Muscle layer of duodenum (tissue), 2 donors: ENCODE measurements around the gene MYBBP1A.

Source experiments
- H3K27ac ChIP-seq: one replicate; pipeline ENCODE4 v1.7.0; 2013; ENCODE audit warnings: mild to moderate bottlenecking, low read length
- H3K27me3 ChIP-seq: one replicate; pipeline ENCODE4 v1.7.0; 2013; ENCODE audit warnings: low read depth, mild to moderate bottlenecking, control low read depth, low read length
- H3K36me3 ChIP-seq, 2 donors: one replicate each; pipeline ENCODE4 v1.7.0; 2013; ENCODE audit warnings: low read length in 2 of 2, control low read depth in 1 of 2, mild to moderate bottlenecking in 1 of 2; ENCODE audit not compliant: insufficient read depth in 2 of 2, control insufficient read depth in 1 of 2
- H3K4me1 ChIP-seq, 2 donors: one replicate each; pipeline ENCODE4 v1.7.0; 2013; ENCODE audit warnings: low read length in 2 of 2, mild to moderate bottlenecking in 2 of 2, control low read depth in 1 of 2, moderate library complexity in 1 of 2; ENCODE audit not compliant: insufficient read depth in 2 of 2, control insufficient read depth in 1 of 2
- H3K4me3 ChIP-seq, 2 donors: one replicate each; pipeline ENCODE4 v1.7.0; 2013; ENCODE audit warnings: low read length in 2 of 2, low read depth in 1 of 2, mild to moderate bottlenecking in 1 of 2
- H3K9me3 ChIP-seq, 2 donors: one replicate each; pipeline ENCODE4 v1.7.0; 2013; ENCODE audit warnings: low read length in 2 of 2, control low read depth in 1 of 2, mild to moderate bottlenecking in 1 of 2; ENCODE audit not compliant: control insufficient read depth in 1 of 2
- donor health status: healthy.

The MYBBP1A gene

GRCh38 chr17:4522661-4523060, 32.5 kb downstream of the MYBBP1A start:
- Histone ChIP-seq H3K4me3 (no peak overlapping the region), H3K36me3 (no peaks in the 10 kb centered on the region), H3K27me3 (no peaks in the 10 kb centered on the region), H3K27ac (no peak overlapping the region), H3K9me3 (no peaks in the 10 kb centered on the region), H3K4me1 (peaks cover 3 to 4% of the 10 kb centered on the region in 2 donors)

GRCh38 chr17:4520894-4521600, 34.1 kb downstream of the MYBBP1A start:
- Histone ChIP-seq H3K27me3 (no peaks in the 10 kb centered on the region), H3K27ac (no peak overlapping the region), H3K9me3 (no peaks in the 10 kb centered on the region), H3K4me1 (peaks cover 3 to 4% of the 10 kb centered on the region in 2 donors), H3K36me3 (no peaks in the 10 kb centered on the region), H3K4me3 (no peak overlapping the region)

GRCh38 chr17:4520060-4520893, 34.9 kb downstream of the MYBBP1A start:
- Histone ChIP-seq H3K27ac (peak overlapping the region; percentile 51), H3K4me3 (no peak overlapping the region), H3K27me3 (no peaks in the 10 kb centered on the region), H3K9me3 (no peaks in the 10 kb centered on the region), H3K36me3 (no peaks in the 10 kb centered on the region), H3K4me1 (peaks cover 3 to 4% of the 10 kb centered on the region in 2 donors)

DNA sequence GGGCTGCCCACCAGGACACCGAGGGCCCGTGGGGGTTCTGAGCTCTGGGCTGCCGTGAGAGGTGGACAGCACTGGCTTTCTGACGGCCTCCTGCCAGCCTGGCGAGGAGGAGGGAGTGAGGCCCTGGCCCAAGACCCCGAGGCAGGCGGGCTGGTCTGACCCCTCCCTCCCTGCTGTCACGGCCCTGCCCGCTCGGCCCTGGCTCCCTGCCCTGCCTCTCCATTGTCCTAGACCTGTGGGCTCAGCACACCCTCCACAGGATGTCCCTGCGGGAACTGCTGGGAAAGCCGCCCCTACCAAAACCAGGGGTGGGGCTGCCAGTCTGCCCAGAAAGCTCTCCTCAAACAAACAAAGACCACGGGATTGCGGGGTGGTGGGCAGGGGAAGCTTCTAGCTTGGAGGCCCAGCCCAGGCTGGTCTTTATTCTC, 35.8 kb downstream of the MYBBP1A start:
- H3K27ac ChIP-seq: peak overlapping the region; percentile 51
- peaks cover 3 to 4% of the 10 kb centered on the region in 2 donors for H3K4me1 ChIP-seq
- H3K36me3 ChIP-seq: no peaks in the 10 kb centered on the region
- H3K4me3 ChIP-seq: no peak overlapping the region
- H3K27me3 ChIP-seq: no peaks in the 10 kb centered on the region
- no peaks in the 10 kb centered on the region for H3K9me3 ChIP-seq

- no peaks in the 10 kb centered on the region for H3K9me3 ChIP-seq
- peaks cover 3 to 4% of the 10 kb centered on the region in 2 donors for H3K4me1 ChIP-seq
- no peak overlapping the region for H3K4me3 ChIP-seq
- H3K27me3 ChIP-seq: no peaks in the 10 kb centered on the region
- no peaks in the 10 kb centered on the region for H3K36me3 ChIP-seq
- peak overlapping the region; percentile 31 for H3K27ac ChIP-seq
These were observed 36.3 kb downstream of the MYBBP1A start for GRCh38 chr17:4518901-4519300.

- Histone ChIP-seq H3K27me3 (no peaks in the 10 kb centered on the region), H3K36me3 (no peaks in the 10 kb centered on the region), H3K27ac (no peak overlapping the region), H3K9me3 (no peaks in the 10 kb centered on the region), H3K4me1 (peaks cover 3 to 4% of the 10 kb centered on the region in 2 donors), H3K4me3 (no peak overlapping the region)
These were observed 38.4 kb downstream of the MYBBP1A start for GRCh38 chr17:4516735-4517134.

- peaks cover 0 to 3% of the 10 kb centered on the region in 2 donors for H3K4me1 ChIP-seq
- no peaks in the 10 kb centered on the region for H3K27me3 ChIP-seq
- no peaks in the 10 kb centered on the region for H3K9me3 ChIP-seq
- no peak overlapping the region for H3K27ac ChIP-seq
- H3K36me3 ChIP-seq: no peaks in the 10 kb centered on the region
- no peak overlapping the region for H3K4me3 ChIP-seq
These were observed 39.7 kb downstream of the MYBBP1A start for GRCh38 chr17:4515501-4515900.

DNA sequence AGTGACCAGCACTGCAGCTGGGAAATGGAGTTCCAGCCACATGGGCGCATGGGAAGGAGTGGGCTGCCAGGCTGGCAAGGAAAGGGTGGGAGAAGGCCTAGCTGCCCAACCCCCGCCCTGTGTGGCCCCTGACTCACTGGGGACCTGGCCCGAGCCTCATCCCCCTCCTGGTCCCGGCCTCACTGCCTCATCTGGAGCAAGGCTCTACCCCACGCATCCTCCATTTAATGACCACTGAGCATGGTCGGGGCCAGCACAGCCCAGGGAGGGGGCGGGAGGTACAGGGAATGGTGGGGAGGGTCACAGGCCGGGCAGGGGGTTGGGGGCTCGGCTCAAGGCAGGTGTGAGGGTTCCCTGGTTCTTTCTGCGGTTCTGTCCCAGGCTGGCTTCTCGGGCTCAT, 40.4 kb downstream of the MYBBP1A start:
- no peak overlapping the region for H3K4me3 ChIP-seq
- no peaks in the 10 kb centered on the region for H3K9me3 ChIP-seq
- H3K4me1 ChIP-seq: peaks cover 0 to 1% of the 10 kb centered on the region in 2 donors
- H3K27me3 ChIP-seq: no peaks in the 10 kb centered on the region
- H3K27ac ChIP-seq: no peak overlapping the region
- no peaks in the 10 kb centered on the region for H3K36me3 ChIP-seq

DNA sequence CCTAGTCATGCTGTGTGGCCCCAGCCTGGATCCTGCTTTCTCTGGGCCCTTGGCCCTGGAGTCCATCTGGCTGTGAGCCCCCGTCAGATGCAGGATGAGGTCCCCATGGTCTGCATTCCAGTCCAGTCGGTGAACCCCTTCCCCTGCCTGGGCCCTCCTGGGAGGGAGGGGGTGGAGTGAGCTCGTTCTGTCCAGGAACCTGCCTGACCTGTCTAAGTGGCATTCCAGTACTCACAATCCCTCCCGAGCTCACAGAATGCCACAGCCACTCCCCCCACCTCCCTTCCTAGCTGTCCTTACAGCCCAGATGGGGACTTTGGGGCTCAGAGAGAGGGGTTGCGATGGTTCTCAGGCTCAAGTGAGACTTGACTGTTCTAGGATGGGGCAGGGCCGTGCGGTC, 41.0 kb downstream of the MYBBP1A start:
- H3K4me1 ChIP-seq: no peaks in the 10 kb centered on the region
- no peaks in the 10 kb centered on the region for H3K9me3 ChIP-seq
- H3K27ac ChIP-seq: no peak overlapping the region
- no peak overlapping the region for H3K4me3 ChIP-seq
- no peaks in the 10 kb centered on the region for H3K36me3 ChIP-seq
- H3K27me3 ChIP-seq: no peaks in the 10 kb centered on the region

- Histone ChIP-seq H3K27me3 (no peaks in the 10 kb centered on the region), H3K27ac (no peak overlapping the region), H3K36me3 (no peaks in the 10 kb centered on the region), H3K4me1 (no peaks in the 10 kb centered on the region), H3K4me3 (no peak overlapping the region), H3K9me3 (no peaks in the 10 kb centered on the region)
These were observed 41.8 kb downstream of the MYBBP1A start for GRCh38 chr17:4513113-4514032.
